GM15510 (cell line): Measurements from ENCODE around the gene WWTR1.

ENCODE experiments used
- POLR2A ChIP-seq: IDR thresholded peaks from 3 replicates; pipeline ENCODE4 v1.6.1; 2011; ENCODE audit warnings: borderline replicate concordance; ENCODE audit not compliant: insufficient read length; ENCODE audit errors: extremely low read depth

Gene WWTR1

GRCh38 chr3:149497966-149498670 is 159.7 kb downstream of the WWTR1 start:
- no peak for TF ChIP-seq POLR2A

GRCh38 chr3:149496891-149497290 is 160.9 kb downstream of the WWTR1 start:
- no peak for TF ChIP-seq POLR2A

GRCh38 chr3:149495581-149496125 is 162.2 kb downstream of the WWTR1 start:
- TF ChIP-seq POLR2A: no peak

GRCh38 chr3:149494759-149495580 is 162.9 kb downstream of the WWTR1 start:
- TF ChIP-seq POLR2A: no peak

GRCh38 chr3:149494022-149494758 is 163.6 kb downstream of the WWTR1 start:
- TF ChIP-seq POLR2A: no peak

GRCh38 chr3:149493315-149494021 is 164.4 kb downstream of the WWTR1 start:
- TF ChIP-seq POLR2A: no peak

- TF ChIP-seq POLR2A: no peak
Observed at GRCh38 chr3:149490260-149490971, 167.4 kb downstream of the WWTR1 start.

- TF ChIP-seq POLR2A: no peak
Observed at GRCh38 chr3:149489060-149489690, 168.7 kb downstream of the WWTR1 start.

- no peak for TF ChIP-seq POLR2A
Observed at GRCh38 chr3:149487598-149488197, 170.1 kb downstream of the WWTR1 start.

- TF ChIP-seq POLR2A: no peak
Observed at GRCh38 chr3:149486726-149487125, 171.1 kb downstream of the WWTR1 start.

GRCh38 chr3:149481491-149481890 is 176.3 kb downstream of the WWTR1 start:
- no peak for TF ChIP-seq POLR2A

GRCh38 chr3:149481056-149481455 is 176.8 kb downstream of the WWTR1 start:
- TF ChIP-seq POLR2A: no peak
